Heart left ventricle (tissue), 16 donors: ENCODE measurements around the gene EXOC5. TPM values are rescaled to one million over a fixed set of nuclear protein-coding genes. Genes with fewer than 3 reads are reported as not detected.

Experiments used
- ATAC-seq, 4 donors: fragments of 200-7000 bp; cut with Tn5 transposase; one replicate each; pipeline ENCODE4 v1.9.1; 2020 to 2022; ENCODE audit warnings: moderate library complexity in 4 of 4, mild to moderate bottlenecking in 3 of 4, moderate number of reproducible peaks in 1 of 4
- DNase-seq, 5 donors: peaks; one replicate each; pipeline ENCODE4 v3.0.0-alpha.2; 2020
- H3K27ac ChIP-seq, 12 donors: fragments of 200-600 bp; sonication (generic) in 4 of 12; one replicate each; pipeline versions ENCODE4 v1.5.0 to v1.8.0; 2016 to 2022; ENCODE audit warnings: mild to moderate bottlenecking in 2 of 12
- H3K27me3 ChIP-seq, 9 donors: fragments of 200-600 bp; sonication (generic) in 2 of 9; one replicate each; pipeline versions ENCODE4 v1.5.1 to v1.8.0; 2016 to 2022; ENCODE audit warnings: mild to moderate bottlenecking in 3 of 9
- H3K36me3 ChIP-seq, 9 donors: fragments of 200-600 bp; sonication (generic) in 2 of 9; one replicate each; pipeline versions ENCODE4 v1.5.0 to v1.8.0; 2018 to 2022; ENCODE audit warnings: mild to moderate bottlenecking in 2 of 9
- H3K4me1 ChIP-seq, 12 donors: fragments of 200-600 bp; sonication (generic) in 4 of 12; one replicate each; pipeline versions ENCODE4 v1.5.0 to v1.8.0; 2016 to 2022; ENCODE audit warnings: mild to moderate bottlenecking in 3 of 12
- H3K4me3 ChIP-seq, 12 donors: fragments of 200-600 bp; sonication (generic) in 4 of 12; one replicate each; pipeline versions ENCODE4 v1.5.0 to v1.8.0; 2017 to 2022; ENCODE audit warnings: mild to moderate bottlenecking in 9 of 12, moderate library complexity in 4 of 12
- H3K9me3 ChIP-seq, 12 donors: fragments of 200-600 bp; sonication (generic) in 4 of 12; one replicate each; pipeline versions ENCODE4 v1.5.0 to v1.8.0; 2016 to 2022; ENCODE audit warnings: mild to moderate bottlenecking in 1 of 12
- CTCF ChIP-seq, 12 donors: fragments of 200-600 bp; sonication (generic) in 4 of 12; IDR thresholded peaks; one replicate each; pipeline versions ENCODE4 v1.5.0 to v1.8.0; 2018 to 2022; ENCODE audit warnings: antibody characterized with exemption in 12 of 12, mild to moderate bottlenecking in 5 of 12
- POLR2A ChIP-seq, 2 donors: fragments of 450-650 bp; IDR thresholded peaks; one replicate each; pipeline ENCODE4 v1.6.1; 2017; ENCODE audit warnings: antibody characterized with exemption in 2 of 2, mild to moderate bottlenecking in 2 of 2, moderate library complexity in 2 of 2
- WGBS, 4 donors: extraction: QIAGEN DNeasy Blood & Tissue Kit in 2 of 4; methylation state at CpG; one replicate each; pipeline versions ENCODE4 v1.1.5 to v1.1.7; 2013 to 2018; 5-methylcytosine and 5-hydroxymethylcytosine counted together
- intact Hi-C, 10 donors: fragments of 100-400 bp; cut with DNase I; formaldehyde crosslinking; loops; one replicate each; pipeline versions ENCODE4 v1.11.1 to v1.14.2; 2022
- polyA plus RNA-seq, 2 donors: library from polyadenylated mRNA; stranded (reverse); fragments of 200-250 nt; gene quantifications; one replicate each; pipeline ENCODE4 v1.2.3, GENCODE V29; 2013
- total RNA-seq, 9 donors: library from RNA; depleted of rRNA in 2 of 9; stranded (reverse); fragments of >200 nt in 2 of 9; fragmentation: NEBNext Ultra II Directional in 3 of 9; extraction: Animal tissue kit (Norgen Biotek cat#: 25700) in 3 of 9; gene quantifications; one replicate each; pipeline versions ENCODE4 v1.1.0 to v1.2.4, GENCODE V29; 2016 to 2023
- donor health status: ischemic (EF 13 %, LVEDD 7.1; RV severe dilation, severe dysfunction).
- donor health status: healthy with polysubstance abuse.
- donor health status: DM: no; HTN: yes; CAD: no.
- donor health status: DM: no; HTN: no; CAD: no.
- donor health status: ischemic (EF 25% LVEDD 6.9; RV normal size, moderate dysfunction).
- donor health status: ischemic (EF 25% LVEDD 5.7; RV mildly dilated, moderate dysfunction).
- donor health status: healthy.
- donor health status: DM: yes; HTN: yes; CAD: no.
- donor health status: ischemic (EF 35%, LVEDD 5.7; RV mildly dilated, moderate dysfunction).
- donor health status: nonischemic (EF 11% LVEDD 7.7; RV severe dilation, severe dysfunction).
- donor health status: DM: yes; HTN: yes; CAD: no.
- donor health status: PGD.
- donor health status: ischemic (EF 29% LVEDD 5.4; RV normal size, mild dysfunction).
- donor health status: nonischemic (EF 23%, LVEDD 6.1; RV moderate dilation, normal function).

Gene EXOC5
- total and polyA plus RNA-seq, 11 donors = 6.1 to 74.8 (median 52.7) TPM

- TF ChIP-seq CTCF (IDR thresholded peaks at IDR 0.05) = no peak
- no peak for TF ChIP-seq POLR2A (IDR thresholded peaks at IDR 0.05)
Measured at GRCh38 chr14:57160333-57160732, 108.4 kb downstream of the EXOC5 start.

GRCh38 chr14:57153286-57153685, 115.4 kb downstream of the EXOC5 start:
- Histone ChIP-seq H3K4me1 (no peaks in the 10 kb centered on the region), H3K27ac (no peak overlapping the region), H3K27me3 (peaks cover 0 to 18% (median 0%) of the 10 kb centered on the region in 9 donors), H3K36me3 (no peaks in the 10 kb centered on the region), H3K9me3 (no peaks in the 10 kb centered on the region), H3K4me3 (no peak overlapping the region)
- WGBS, 4 donors = 88 to 95% (median 91%) methylated on average over 4 of the region's 4 CpGs
- TF ChIP-seq POLR2A (IDR thresholded peaks at IDR 0.05) = no peak
- no peak for TF ChIP-seq CTCF (IDR thresholded peaks at IDR 0.05)
- intact Hi-C loops = no loop called here
- no peak for ATAC-seq
- DNase-seq = no peak

More at GRCh38 chr14:57160333-57160732, 108.4 kb downstream of the EXOC5 start:
- no peak overlapping the region for H3K27ac ChIP-seq
- no peak for DNase-seq
- no peaks in the 10 kb centered on the region for H3K9me3 ChIP-seq
- peaks cover 0 to 10% (median 0%) of the 10 kb centered on the region in 9 donors for H3K27me3 ChIP-seq
- H3K36me3 ChIP-seq = no peaks in the 10 kb centered on the region
- ATAC-seq = no peak
- H3K4me3 ChIP-seq = no peak overlapping the region
- no peaks in the 10 kb centered on the region for H3K4me1 ChIP-seq
- intact Hi-C loops = no loop called here
- WGBS, 4 donors = 61 to 65% (median 64%) methylated on average over 6 of the region's 6 CpGs

Other genes starting within 250 kb of the EXOC5 start
- 10 to 100 TPM; 20.6 to 58.1 (median 49.7) TPM for gene AP5M1, start 66 bp upstream of the EXOC5 start, total RNA-seq
- 10 to 100 TPM in 1 of 2 donors, 1 to 10 TPM in 1; 5.8 to 28.8 TPM for gene AP5M1, start 66 bp upstream of the EXOC5 start, polyA plus RNA-seq
- 10 to 100 TPM; 16.5 to 30.0 (median 25.9) TPM for gene NAA30, start 121.7 kb upstream of the EXOC5 start, total RNA-seq
- 10 to 100 TPM in 1 of 2 donors, 1 to 10 TPM in 1; 3.5 to 17.3 TPM for gene NAA30, start 121.7 kb upstream of the EXOC5 start, polyA plus RNA-seq
- gene CCDC198, start 225.0 kb upstream of the EXOC5 start, total RNA-seq = not detected
- not detected for gene CCDC198, start 225.0 kb upstream of the EXOC5 start, polyA plus RNA-seq